CD4-positive, alpha-beta memory T cell (primary cell): ENCODE results near the gene GABPB1. TPM values are rescaled to one million over a fixed set of nuclear protein-coding genes. Genes with fewer than 3 reads are reported as not detected.
A peak's percentile ranks its signal among the peaks of the same experiment; 100 is the strongest.

Experiments
- CTCF ChIA-PET: fragments of 350-600 bp; sonication (Branson Sonifier 250); formaldehyde crosslinking; loops from one replicate; lab custom pipeline; 2021; ENCODE audit warnings: inconsistent platforms; ENCODE audit not compliant: partially characterized antibody; lab: Charles Lee
- POLR2A ChIA-PET: fragments of 350-600 bp; sonication (Branson Sonifier 250); formaldehyde crosslinking; loops from one replicate; lab custom pipeline; 2021; ENCODE audit not compliant: partially characterized antibody; lab: Charles Lee
- DNase-seq, 5 donors: peaks; one replicate each; pipeline versions ENCODE4 v3.0.0 to v3.0.0-alpha.2; 2020 to 2022; ENCODE audit warnings: mixed read lengths in 1 of 5
- H3K27ac ChIP-seq: one replicate; pipeline ENCODE4 v1.7.0; 2013; ENCODE audit warnings: low read depth, low read length
- H3K27me3 ChIP-seq: 2 replicates; pipeline ENCODE4 v1.7.0; 2013; ENCODE audit warnings: mild to moderate bottlenecking, low read length, moderate library complexity; ENCODE audit not compliant: insufficient read depth
- H3K36me3 ChIP-seq: 2 replicates; pipeline ENCODE4 v1.7.0; 2013; ENCODE audit warnings: mild to moderate bottlenecking, low read length, moderate library complexity; ENCODE audit not compliant: insufficient read depth
- H3K4me1 ChIP-seq: 2 replicates; pipeline ENCODE4 v1.7.0; 2013; ENCODE audit warnings: mild to moderate bottlenecking, low read length, moderate library complexity; ENCODE audit not compliant: insufficient read depth
- H3K4me3 ChIP-seq, 2 donors: one replicate each; pipeline ENCODE4 v1.7.0; 2013; ENCODE audit warnings: low read length in 2 of 2, mild to moderate bottlenecking in 1 of 2
- H3K9me3 ChIP-seq, 2 donors: one replicate each; pipeline ENCODE4 v1.7.0; 2013; ENCODE audit warnings: low read length in 2 of 2, control low read depth in 1 of 2; ENCODE audit not compliant: control insufficient read depth in 1 of 2
- H3K27ac Mint-ChIP-seq, 7 donors: one replicate each; pipeline ENCODE4 v1.8.0; 2020 to 2021; ENCODE audit warnings: mixed read lengths in 7 of 7, mild to moderate bottlenecking in 6 of 7, inconsistent platforms in 3 of 7, moderate library complexity in 3 of 7
- H3K27me3 Mint-ChIP-seq, 2 donors: one replicate each; pipeline ENCODE4 v1.8.0; 2020 to 2021; ENCODE audit warnings: mixed read lengths in 2 of 2
- H3K36me3 Mint-ChIP-seq, 2 donors: one replicate each; pipeline ENCODE4 v1.8.0; 2020 to 2021; ENCODE audit warnings: mixed read lengths in 2 of 2, inconsistent platforms in 1 of 2, mild to moderate bottlenecking in 1 of 2
- H3K4me1 Mint-ChIP-seq, 4 donors: one replicate each; pipeline ENCODE4 v1.8.0; 2020 to 2021; ENCODE audit warnings: mixed read lengths in 4 of 4, mild to moderate bottlenecking in 1 of 4
- H3K4me3 Mint-ChIP-seq, 8 donors: one replicate each; pipeline ENCODE4 v1.8.0; 2020 to 2021; ENCODE audit warnings: mixed read lengths in 8 of 8, mild to moderate bottlenecking in 7 of 8, moderate library complexity in 6 of 8, inconsistent platforms in 3 of 8
- H3K9me3 Mint-ChIP-seq, 8 donors: one replicate each; pipeline ENCODE4 v1.8.0; 2020 to 2021; ENCODE audit warnings: mixed read lengths in 8 of 8, mild to moderate bottlenecking in 5 of 8, inconsistent platforms in 3 of 8, moderate library complexity in 1 of 8
- intact Hi-C: fragments of 100-400 bp; cut with micrococcal nuclease; formaldehyde crosslinking; loops from one replicate; pipeline ENCODE4 v1.15.1; 2023
- polyA plus RNA-seq, 2 donors: library from polyadenylated mRNA; unstranded; fragments of 300-500 nt; fragmentation: Illumina TruSeq; gene quantifications; one replicate each; pipeline ENCODE4 v1.2.3, GENCODE V29; 2021
- total RNA-seq, 2 experiments: library from RNA; stranded (reverse); gene quantifications; one replicate each; pipeline ENCODE4 v1.2.3, GENCODE V29; 2021

The GABPB1 gene
- total and polyA plus RNA-seq, 4 experiments from 2014 or later = 15.1 to 31.6 (median 23.0) TPM

GRCh38 chr15:50358845-50359244 is 3.8 kb upstream of the GABPB1 start:
- Histone ChIP-seq H3K4me1 (peaks cover 32% of the 10 kb centered on the region), H3K27ac (no peak overlapping the region), H3K27me3 (no peaks in the 10 kb centered on the region), H3K9me3 (no peaks in the 10 kb centered on the region), H3K36me3 (peaks cover 8% of the 10 kb centered on the region), H3K4me3 (no peak overlapping the region)
- peak in 1 of 5 donors; percentile 16 for DNase-seq
- ChIA-PET CTCF (interaction anchor here (1.2 kb wide), 1 partner anchor 520 kb away, joined by 3 read pairs; no protein-coding TSS in a partner anchor), POLR2A (interaction anchor here (0.7 kb wide), 1 partner anchor 17 kb away, joined by 3 read pairs; no protein-coding TSS in a partner anchor)
- peaks cover 22 to 46% (median 37%) of the 10 kb centered on the region in 4 donors for H3K4me1 Mint-ChIP-seq
- H3K9me3 Mint-ChIP-seq = peaks cover 0 to 6% (median 0%) of the 10 kb centered on the region in 8 donors
- intact Hi-C loops = loop anchor here (10.0 kb wide), 1 partner anchor 406 kb away; the partner anchor contains the start of gene SPPL2A
- no peak overlapping the region for H3K4me3 Mint-ChIP-seq
- peaks cover 33 to 36% of the 10 kb centered on the region in 2 donors for H3K36me3 Mint-ChIP-seq
- H3K27ac Mint-ChIP-seq = peak overlapping the region in 1 of 7 donors; percentile 26
- peaks cover 0 to 2% of the 10 kb centered on the region in 2 donors for H3K27me3 Mint-ChIP-seq

- H3K27me3 ChIP-seq = no peaks in the 10 kb centered on the region
- H3K9me3 ChIP-seq = no peaks in the 10 kb centered on the region
- no peaks in the 10 kb centered on the region for H3K36me3 ChIP-seq
- Mint-ChIP-seq H3K4me1 (peaks cover 30 to 68% (median 42%) of the 10 kb centered on the region in 4 donors), H3K4me3 (peak overlapping the region; percentile 97 to 100 (median 98)), H3K27me3 (peaks cover 0 to 2% of the 10 kb centered on the region in 2 donors), H3K9me3 (peaks cover 0 to 6% (median 0%) of the 10 kb centered on the region in 8 donors), H3K36me3 (peaks cover 24 to 44% of the 10 kb centered on the region in 2 donors), H3K27ac (peak overlapping the region; percentile 99 to 100 (median 99))
- peaks cover 46% of the 10 kb centered on the region for H3K4me1 ChIP-seq
- POLR2A ChIA-PET = interaction anchor here (0.8 to 8.0 kb wide), 31 partner anchors 8 to 1545 kb away, joined by 3 to 143 read pairs (median 7); partner anchors contain the start of genes AP4E1, CEP152, COPS2 and DTWD1
- H3K4me3 ChIP-seq = peak overlapping the region; percentile 80 to 95
- intact Hi-C loops = loop anchor here (2.0 to 10.0 kb wide), 2 partner anchors 409 to 1545 kb away; partner anchors contain the start of genes CEP152 and SPPL2A
- peak overlapping the region; percentile 99 for H3K27ac ChIP-seq
- CTCF ChIA-PET = interaction anchor here (1.3 to 2.3 kb wide), 2 partner anchors 33 to 40 kb away, joined by 5 to 9 read pairs; no protein-coding TSS in a partner anchor
- DNase-seq = no peak
Observed at GRCh38 chr15:50355980-50356379, 982 bp upstream of the GABPB1 start.

GRCh38 chr15:50355619-50355905 is 564 bp upstream of the GABPB1 start:
- peaks cover 0 to 2% of the 10 kb centered on the region in 2 donors for H3K27me3 Mint-ChIP-seq
- H3K9me3 Mint-ChIP-seq = peaks cover 0 to 6% (median 0%) of the 10 kb centered on the region in 8 donors
- Histone ChIP-seq H3K4me1 (peaks cover 51% of the 10 kb centered on the region), H3K36me3 (no peaks in the 10 kb centered on the region), H3K4me3 (peak overlapping the region; percentile 80 to 95), H3K9me3 (no peaks in the 10 kb centered on the region), H3K27ac (peak overlapping the region; percentile 99), H3K27me3 (no peaks in the 10 kb centered on the region)
- peak overlapping the region; percentile 99 to 100 (median 99) for H3K27ac Mint-ChIP-seq
- ChIA-PET CTCF (interaction anchor here (1.3 to 2.3 kb wide), 2 partner anchors 32 to 40 kb away, joined by 5 to 9 read pairs; no protein-coding TSS in a partner anchor), POLR2A (interaction anchor here (0.8 to 8.0 kb wide), 35 partner anchors 8 to 1545 kb away, joined by 3 to 143 read pairs (median 6); partner anchors contain the start of genes AP4E1, CEP152, COPS2 and DTWD1)
- DNase-seq = no peak
- peaks cover 34 to 72% (median 44%) of the 10 kb centered on the region in 4 donors for H3K4me1 Mint-ChIP-seq
- intact Hi-C loops = loop anchor here (2.0 to 10.0 kb wide), 2 partner anchors 409 to 1545 kb away; partner anchors contain the start of genes CEP152 and SPPL2A
- H3K4me3 Mint-ChIP-seq = peak overlapping the region; percentile 97 to 100 (median 98)
- peaks cover 24 to 44% of the 10 kb centered on the region in 2 donors for H3K36me3 Mint-ChIP-seq

GRCh38 chr15:50353975-50354837 is 792 bp downstream of the GABPB1 start:
- CTCF ChIA-PET = interaction anchor here (1.4 to 2.3 kb wide), 3 partner anchors 37 to 38 kb away, joined by 3 to 9 read pairs (median 4); no protein-coding TSS in a partner anchor
- Mint-ChIP-seq H3K4me1 (peaks cover 43 to 84% (median 51%) of the 10 kb centered on the region in 4 donors), H3K4me3 (peak overlapping the region; percentile 97 to 100 (median 99)), H3K27ac (peak overlapping the region; percentile 99 to 100 (median 99)), H3K27me3 (peaks cover 0 to 2% of the 10 kb centered on the region in 2 donors), H3K36me3 (peaks cover 20 to 40% of the 10 kb centered on the region in 2 donors), H3K9me3 (peaks cover 0 to 6% (median 0%) of the 10 kb centered on the region in 8 donors)
- peaks cover 63% of the 10 kb centered on the region for H3K4me1 ChIP-seq
- POLR2A ChIA-PET = interaction anchor here (0.5 to 8.0 kb wide), 43 partner anchors 8 to 1825 kb away, joined by 3 to 143 read pairs (median 6); partner anchors contain the start of genes AP4E1, CEP152, COPS2 and DTWD1
- H3K9me3 ChIP-seq = no peaks in the 10 kb centered on the region
- peak overlapping the region; percentile 99 for H3K27ac ChIP-seq
- H3K27me3 ChIP-seq = no peaks in the 10 kb centered on the region
- intact Hi-C loops = loop anchor here (1.0 to 10.0 kb wide), 9 partner anchors 38 to 1543 kb away; partner anchors contain the start of genes CEP152, COPS2, EID1 and FAM227B
- peak overlapping the region; percentile 80 to 95 for H3K4me3 ChIP-seq
- peak; percentile 64 to 72 (median 68) for DNase-seq
- H3K36me3 ChIP-seq = no peaks in the 10 kb centered on the region

- H3K27ac ChIP-seq = peak overlapping the region; percentile 99
- Mint-ChIP-seq H3K9me3 (peaks cover 0 to 6% (median 0%) of the 10 kb centered on the region in 8 donors), H3K27me3 (peaks cover 0 to 2% of the 10 kb centered on the region in 2 donors), H3K27ac (peak overlapping the region; percentile 99 to 100 (median 99)), H3K4me1 (peaks cover 42 to 83% (median 53%) of the 10 kb centered on the region in 4 donors), H3K36me3 (peaks cover 17 to 37% of the 10 kb centered on the region in 2 donors), H3K4me3 (peak overlapping the region; percentile 97 to 100 (median 99))
- no peaks in the 10 kb centered on the region for H3K36me3 ChIP-seq
- intact Hi-C loops = loop anchor here (5.0 to 10.0 kb wide), 2 partner anchors 411 to 1476 kb away; partner anchors contain the start of genes EID1 and SPPL2A
- H3K4me3 ChIP-seq = peak overlapping the region; percentile 80 to 95
- H3K4me1 ChIP-seq = peaks cover 59% of the 10 kb centered on the region
- no peaks in the 10 kb centered on the region for H3K9me3 ChIP-seq
- POLR2A ChIA-PET = interaction anchor here (0.5 to 8.0 kb wide), 26 partner anchors 9 to 1826 kb away, joined by 3 to 143 read pairs (median 6); partner anchors contain the start of genes CEP152, COPS2, DTWD1 and EID1
- no peaks in the 10 kb centered on the region for H3K27me3 ChIP-seq
- CTCF ChIA-PET = interaction anchor here (1.4 to 1.8 kb wide), 2 partner anchors 36 to 37 kb away, joined by 3 to 4 read pairs; no protein-coding TSS in a partner anchor
- peak; percentile 67 to 86 (median 81) for DNase-seq
Observed at GRCh38 chr15:50353251-50353974, 1.6 kb downstream of the GABPB1 start.

GRCh38 chr15:50350621-50351020 is 4.4 kb downstream of the GABPB1 start:
- Mint-ChIP-seq H3K36me3 (peaks cover 12 to 28% of the 10 kb centered on the region in 2 donors), H3K4me3 (peak overlapping the region; percentile 74 to 99 (median 98)), H3K4me1 (peaks cover 36 to 82% (median 52%) of the 10 kb centered on the region in 4 donors), H3K9me3 (peaks cover 0 to 8% (median 0%) of the 10 kb centered on the region in 8 donors), H3K27me3 (peaks cover 0 to 2% of the 10 kb centered on the region in 2 donors), H3K27ac (peak overlapping the region; percentile 88 to 100 (median 99))
- no peaks in the 10 kb centered on the region for H3K27me3 ChIP-seq
- ChIA-PET POLR2A (interaction anchor here (0.6 to 8.0 kb wide), 11 partner anchors 12 to 1473 kb away, joined by 3 to 143 read pairs (median 4); partner anchors contain the start of genes EID1 and USP8), CTCF (interaction anchor here (0.7 kb wide), 1 partner anchor 35 kb away, joined by 3 read pairs; no protein-coding TSS in a partner anchor)
- peaks cover 43% of the 10 kb centered on the region for H3K4me1 ChIP-seq
- no peaks in the 10 kb centered on the region for H3K9me3 ChIP-seq
- H3K27ac ChIP-seq = peak overlapping the region; percentile 99
- H3K36me3 ChIP-seq = no peaks in the 10 kb centered on the region
- DNase-seq = no peak
- intact Hi-C loops = loop anchor here (5.0 to 10.0 kb wide), 2 partner anchors 414 to 1473 kb away; partner anchors contain the start of genes EID1 and SPPL2A
- peak overlapping the region in 1 of 2 donors; percentile 80 for H3K4me3 ChIP-seq
